GM12892 (cell line): ENCODE data around the gene S100A7.
"Not testable (repeated sequence)": the region's sequence is repeated elsewhere in the genome, so short reads cannot be mapped to it uniquely, and the experiment has no call there.

Source experiments
- POLR2A ChIP-seq: IDR thresholded peaks from 2 replicates; pipeline ENCODE4 v1.6.1; 2011; ENCODE audit warnings: low read depth, low read length, control low read depth
- POLR2AphosphoS5 ChIP-seq: IDR thresholded peaks from 2 replicates; pipeline ENCODE4 v1.6.1; 2011; ENCODE audit warnings: low read depth, low read length, control low read depth
- TAF1 ChIP-seq: IDR thresholded peaks from 2 replicates; pipeline ENCODE4 v1.6.1; 2011; ENCODE audit warnings: low read depth, mild to moderate bottlenecking, control low read depth, low read length, borderline replicate concordance

DNA sequence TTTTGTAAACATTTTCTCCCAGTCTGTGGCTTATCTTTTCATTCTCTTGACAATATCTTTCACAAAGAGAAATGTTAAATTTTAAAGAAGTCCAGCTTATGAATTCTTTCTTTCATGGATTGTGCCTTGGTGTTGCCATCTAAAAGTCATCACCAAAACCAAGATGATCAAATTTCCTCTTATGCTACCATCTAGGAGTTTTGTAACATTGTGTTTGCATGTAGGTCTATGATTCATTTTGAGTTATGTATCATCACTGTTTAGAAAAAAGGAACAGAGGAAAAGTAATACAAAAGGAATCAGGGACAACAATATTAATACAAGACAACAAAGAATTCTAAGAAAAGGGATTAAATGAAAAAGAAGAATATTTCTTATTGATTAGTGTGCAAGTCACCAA is 2.3 kb upstream of the S100A7 start:
- not testable (repeated sequence) for TF ChIP-seq POLR2AphosphoS5, POLR2A, TAF1
